GM18508 (cell line): ENCODE measurements around the gene GUF1.
"Not testable (repeated sequence)": the region's sequence is repeated elsewhere in the genome, so short reads cannot be mapped to it uniquely, and the experiment has no call there.

ENCODE experiments used
- ATAC-seq: cut with Tn5 transposase; IDR thresholded peaks from one replicate; pipeline ENCODE4 v1.9.1; 2021; ENCODE audit warnings: moderate number of reproducible peaks; ENCODE audit not compliant: insufficient read depth, unreplicated experiment

The GUF1 gene

GRCh38 chr4:44700427-44700826 is 22.2 kb downstream of the GUF1 start:
- ATAC-seq = no peak

GRCh38 chr4:44701037-44701436 is 22.8 kb downstream of the GUF1 start:
- ATAC-seq = no peak

- ATAC-seq = no peak
These were observed 26.5 kb downstream of the GUF1 start for GRCh38 chr4:44704673-44705072.

- ATAC-seq = no peak
These were observed 34.9 kb downstream of the GUF1 start for GRCh38 chr4:44713125-44713524.

DNA sequence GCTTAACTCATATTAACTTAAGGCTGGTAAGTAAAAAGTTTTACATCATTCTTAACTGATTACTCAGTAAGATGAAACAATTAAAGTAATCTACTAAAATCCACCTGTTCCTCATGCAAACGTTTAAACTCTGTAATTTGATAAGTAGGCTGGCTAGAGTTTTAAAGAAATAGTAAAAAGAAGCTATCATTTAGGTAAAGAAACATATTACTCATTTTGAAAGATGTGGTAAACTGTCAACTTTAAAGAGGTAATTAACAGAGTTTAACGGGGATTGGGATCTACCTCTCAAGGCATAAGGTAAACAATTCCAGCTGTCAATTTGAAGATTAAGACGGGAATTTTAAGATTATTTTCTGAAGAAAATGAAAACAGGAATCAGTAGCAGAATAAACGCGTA is 38.4 kb downstream of the GUF1 start:
- no peak for ATAC-seq

- no peak for ATAC-seq
These were observed 42.2 kb downstream of the GUF1 start for GRCh38 chr4:44720371-44720770.

GRCh38 chr4:44722001-44722400 is 43.8 kb downstream of the GUF1 start:
- ATAC-seq = no peak

DNA sequence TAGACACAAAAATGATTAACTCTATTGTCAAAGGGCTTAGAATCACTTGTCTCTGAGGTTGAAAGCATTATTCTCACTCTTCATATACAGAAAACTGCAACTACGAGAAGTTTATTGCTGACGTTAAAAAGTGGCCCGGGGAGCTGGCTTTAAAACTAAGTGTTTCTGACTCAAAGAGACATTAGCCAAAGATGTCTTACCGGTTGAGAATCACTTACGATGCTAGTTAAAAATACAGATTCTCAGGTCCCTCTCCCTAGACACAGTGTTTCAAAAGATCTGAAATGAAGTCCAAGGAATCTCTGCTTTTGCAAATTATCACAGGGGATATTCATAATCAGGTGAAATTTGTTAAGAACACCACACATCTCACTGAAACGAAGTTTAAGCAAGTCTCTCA is 46.9 kb downstream of the GUF1 start:
- no peak for ATAC-seq

GRCh38 chr4:44725726-44726037 is 47.5 kb downstream of the GUF1 start:
- ATAC-seq = peak; percentile 24

- peak; percentile 78 for ATAC-seq
These were observed 48.0 kb downstream of the GUF1 start, which contains the start of gene GNPDA2 for GRCh38 chr4:44726038-44726871. TSS of gene GNPDA2 (minus strand) at chr4:44726556. CDS start at chr4:44722207, 4,349 bp downstream.

GRCh38 chr4:44727471-44727870 is 49.3 kb downstream of the GUF1 start:
- ATAC-seq = no peak

GRCh38 chr4:44728694-44729093 is 50.5 kb downstream of the GUF1 start:
- not testable (repeated sequence) for ATAC-seq

GRCh38 chr4:44736900-44737299 is 58.7 kb downstream of the GUF1 start:
- no peak for ATAC-seq

GRCh38 chr4:44738615-44739014 is 60.4 kb downstream of the GUF1 start:
- ATAC-seq = peak; percentile 84

GRCh38 chr4:44740201-44740600 is 62.0 kb downstream of the GUF1 start:
- ATAC-seq = no peak
